SK-N-SH (cell line): ENCODE measurements around the gene RBBP8. TPM values are rescaled to one million over a fixed set of nuclear protein-coding genes. Genes with fewer than 3 reads are reported as not detected.

Experiments
- CTCF ChIA-PET: fragments of 300-600, 350-600 bp; formaldehyde crosslinking; extraction: SDS; loops from one replicate; lab custom pipeline; 2021; lab: Yijun Ruan, JAX
- POLR2A ChIA-PET: fragments of 350-600 bp; sonication (Branson Sonifier 250); formaldehyde crosslinking; extraction: SDS; loops from one replicate; lab custom pipeline; 2020; ENCODE audit warnings: antibody characterized with exemption, inconsistent platforms; lab: Yijun Ruan, JAX
- DNase-seq: peaks from one replicate; pipeline ENCODE4 v3.0.0; 2012
- H2AFZ ChIP-seq: fragments of 200-600 bp; sonication (generic); 2 replicates; pipeline ENCODE4 v1.8.1; 2016; ENCODE audit warnings: antibody characterized with exemption, mild to moderate bottlenecking, low read depth
- H3F3A ChIP-seq: fragments of 200-600 bp; sonication (generic); replicated peaks from 2 replicates; pipeline ENCODE3; 2016; ENCODE audit warnings: antibody characterized with exemption, mild to moderate bottlenecking; ENCODE audit not compliant: insufficient read depth
- H3K27ac ChIP-seq, 2 experiments: fragments of 200-500 bp in 1 of 2; fragments of 200-600 bp in 1 of 2; sonication (Bioruptor generic) in 1 of 2; sonication (generic), shearing (Covaris generic) in 1 of 2; 2 replicates each; pipeline versions ENCODE4 v1.5.1 to v1.6.1; 2014 to 2016; ENCODE audit warnings: low read depth in 2 of 2, inconsistent platforms in 1 of 2, low read length in 1 of 2, mild to moderate bottlenecking in 1 of 2, mixed read lengths in 1 of 2
- H3K27me3 ChIP-seq: fragments of 200-600 bp; sonication (generic), shearing (Covaris generic); 2 replicates; pipeline ENCODE4 v1.6.1; 2016; ENCODE audit warnings: mixed run types; ENCODE audit not compliant: insufficient read depth
- H3K36me3 ChIP-seq, 2 experiments: fragments of 200-500 bp in 1 of 2; fragments of 200-600 bp in 1 of 2; sonication (Bioruptor generic) in 1 of 2; sonication (generic) in 1 of 2; replicated peaks in 1 of 2; 2 replicates each; pipeline versions ENCODE3 to v1.5.1; 2014 to 2016; ENCODE audit warnings: low read length in 1 of 2, mild to moderate bottlenecking in 1 of 2; ENCODE audit not compliant: insufficient read depth in 2 of 2, control insufficient read depth in 1 of 2
- H3K4me1 ChIP-seq, 2 experiments: fragments of 200-500 bp in 1 of 2; fragments of 200-600 bp in 1 of 2; sonication (Bioruptor generic) in 1 of 2; sonication (generic), shearing (Covaris generic) in 1 of 2; 2 replicates each; pipeline versions ENCODE4 v1.5.1 to v1.6.1; 2014 to 2016; ENCODE audit warnings: low read depth in 1 of 2, low read length in 1 of 2, mixed run types in 1 of 2; ENCODE audit not compliant: insufficient read depth in 2 of 2, control insufficient read depth in 1 of 2
- H3K4me2 ChIP-seq: fragments of 200-600 bp; sonication (generic), shearing (Covaris generic); 2 replicates; pipeline ENCODE4 v1.6.1; 2017; ENCODE audit warnings: mixed run types
- H3K4me3 ChIP-seq, 2 experiments: fragments of 200-500 bp in 1 of 2; fragments of 200-600 bp in 1 of 2; sonication (Bioruptor generic) in 1 of 2; sonication (generic), shearing (Covaris generic) in 1 of 2; 2 replicates each; pipeline versions ENCODE4 v1.5.1 to v1.8.1; 2014 to 2016; ENCODE audit warnings: low read depth in 2 of 2, inconsistent platforms in 1 of 2, low read length in 1 of 2, mild to moderate bottlenecking in 1 of 2, mixed read lengths in 1 of 2, moderate library complexity in 1 of 2
- H3K79me2 ChIP-seq: fragments of 200-600 bp; sonication (generic); 2 replicates; pipeline ENCODE4 v1.8.1; 2017; ENCODE audit warnings: mild to moderate bottlenecking; ENCODE audit not compliant: insufficient read depth
- H3K9ac ChIP-seq: fragments of 200-600 bp; sonication (generic); 2 replicates; pipeline ENCODE4 v1.6.1; 2017; ENCODE audit warnings: mixed run types
- H3K9me2 ChIP-seq: fragments of 200-600 bp; sonication (generic); 2 replicates; pipeline ENCODE4 v1.6.1; 2017; ENCODE audit warnings: mixed run types
- H3K9me3 ChIP-seq: fragments of 200-600 bp; sonication (generic); 2 replicates; pipeline ENCODE4 v1.6.1; 2017; ENCODE audit warnings: mixed run types, mild to moderate bottlenecking, moderate library complexity
- H4K20me1 ChIP-seq: fragments of 200-600 bp; sonication (generic); 2 replicates; pipeline ENCODE4 v1.6.1; 2017; ENCODE audit warnings: mild to moderate bottlenecking, mixed run types; ENCODE audit not compliant: insufficient read depth
- ELF1 ChIP-seq: IDR thresholded peaks from 2 replicates; pipeline ENCODE4 v1.4.0; 2012
- EZH2phosphoT487 ChIP-seq: fragments of 200-600 bp; sonication (generic); IDR thresholded peaks from 2 replicates; pipeline ENCODE4 v1.6.1; 2017; ENCODE audit warnings: low read depth, mixed run types, mild to moderate bottlenecking, antibody characterized with exemption, moderate library complexity, borderline replicate concordance
- FOSL2 ChIP-seq: IDR thresholded peaks from 2 replicates; pipeline ENCODE4 v1.4.0; 2012; ENCODE audit warnings: low read depth, mild to moderate bottlenecking, moderate library complexity, borderline replicate concordance
- FOXM1 ChIP-seq: IDR thresholded peaks from 2 replicates; pipeline ENCODE4 v1.4.0; 2012; ENCODE audit warnings: low read depth, mild to moderate bottlenecking
- GABPA ChIP-seq: IDR thresholded peaks from 2 replicates; pipeline ENCODE4 v1.4.0; 2012; ENCODE audit warnings: low read depth, mild to moderate bottlenecking
- GATA2 ChIP-seq: sonication (generic); formaldehyde crosslinking; IDR thresholded peaks from 2 replicates; pipeline ENCODE4 v1.5.0; 2020; ENCODE audit warnings: mild to moderate bottlenecking, missing genetic modification reagents
- JUND ChIP-seq: IDR thresholded peaks from 2 replicates; pipeline ENCODE4 v1.4.0; 2012
- MAX ChIP-seq: IDR thresholded peaks from 2 replicates; pipeline ENCODE4 v1.4.0; 2012; ENCODE audit warnings: low read depth
- MEF2A ChIP-seq: IDR thresholded peaks from 2 replicates; pipeline ENCODE4 v1.4.0; 2012; ENCODE audit warnings: low read depth, borderline replicate concordance
- PBX3 ChIP-seq: IDR thresholded peaks from 2 replicates; pipeline ENCODE4; 2012
- POLR2AphosphoS5 ChIP-seq: IDR thresholded peaks from 2 replicates; pipeline ENCODE4 v1.6.1; 2012; ENCODE audit warnings: low read depth, low read length
- RAD21 ChIP-seq: IDR thresholded peaks from 2 replicates; pipeline ENCODE4 v1.6.1; 2012; ENCODE audit warnings: mild to moderate bottlenecking, low read length
- RXRA ChIP-seq: IDR thresholded peaks from 2 replicates; pipeline ENCODE4 v1.4.0; 2012; ENCODE audit warnings: low read depth, mild to moderate bottlenecking, borderline replicate concordance
- SMC3 ChIP-seq: IDR thresholded peaks from 2 replicates; pipeline ENCODE4 v1.6.1; 2012; ENCODE audit warnings: low read depth, low read length, improper control_type of control experiment
- TAF1 ChIP-seq: IDR thresholded peaks from 2 replicates; pipeline ENCODE4 v1.6.1; 2012; ENCODE audit warnings: low read depth, mild to moderate bottlenecking, low read length, moderate library complexity, borderline replicate concordance
- TCF12 ChIP-seq: IDR thresholded peaks from 2 replicates; pipeline ENCODE4 v1.4.0; 2012
- YY1 ChIP-seq: IDR thresholded peaks from 2 replicates; pipeline ENCODE4 v1.4.0; 2012; ENCODE audit warnings: low read depth, mild to moderate bottlenecking
- WGBS: methylation state at CpG from one replicate; pipeline ENCODE4 v1.1.6; 2017; ENCODE audit warnings: low lambda C conversion rate; 5-methylcytosine and 5-hydroxymethylcytosine counted together
- polyA plus RNA-seq, 3 experiments: library from polyadenylated mRNA; depleted of rRNA; stranded (reverse); fragments of >200 nt; gene quantifications; 2 replicates each; pipeline ENCODE4 v1.2.3, GENCODE V29; 2012

RBBP8 gene
- polyA plus RNA-seq, 1 of the 3 experiments (the other 2 are of a cell fraction), result 9.6 TPM

- no peak for TF ChIP-seq PBX3
- no peak for TF ChIP-seq FOSL2
- TF ChIP-seq RXRA, result no peak
- no peak for TF ChIP-seq ELF1
- no peak for TF ChIP-seq MEF2A
- TF ChIP-seq TCF12, result no peak
Observed at GRCh38 chr18:23032030-23032582, 99.0 kb downstream of the RBBP8 start (continued).

DNA sequence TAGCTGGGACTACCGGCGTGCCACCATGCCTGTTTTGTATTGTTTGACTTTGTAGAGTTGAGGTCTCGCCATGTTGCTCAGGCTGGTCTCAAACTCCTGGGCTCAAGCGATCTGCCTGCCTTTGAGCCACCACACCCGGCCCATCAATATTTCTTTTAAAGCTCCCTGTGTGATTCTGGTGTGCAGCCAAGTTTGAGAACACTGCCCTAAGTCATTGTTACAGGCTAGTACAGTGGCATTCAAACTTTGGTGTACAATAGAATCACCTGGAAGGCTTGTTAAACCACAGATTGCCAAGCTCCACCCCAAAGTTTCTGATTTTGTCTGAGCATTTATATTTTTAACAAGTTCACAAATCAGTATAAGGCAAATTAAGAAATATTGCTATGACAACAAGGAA, 99.9 kb downstream of the RBBP8 start:
- H2AFZ ChIP-seq, result no peak overlapping the region; the same call in 1 of the 2 replicates
- peaks cover 4% of the 10 kb centered on the region for H3F3A ChIP-seq
- POLR2A ChIA-PET, result no interaction called here
- 0 out of 2 replicates have a peak overlapping the region, but pooled peaks have one; percentile 13 for H3K4me2 ChIP-seq
- no peaks in the 10 kb centered on the region for H3K9me2 ChIP-seq
- no peak for DNase-seq
- TF ChIP-seq RAD21 (no peak), MEF2A (no peak), MAX (no peak), POLR2AphosphoS5 (no peak), GATA2 (CRISPR knock-in tag) (no peak), FOXM1 (no peak), FOSL2 (no peak), SMC3 (no peak), YY1 (no peak), GABPA (no peak)
- 100% methylated on average over 3 of the region's 5 CpGs for WGBS
- CTCF ChIA-PET, result interaction anchor here (1.2 to 2.4 kb wide), 5 partner anchors 31 to 379 kb away, joined by 3 to 6 read pairs (median 4); no protein-coding TSS in a partner anchor
- H4K20me1 ChIP-seq, result no peaks in the 10 kb centered on the region
- H3K36me3 ChIP-seq, result no peaks in the 10 kb centered on the region
- H3K27ac ChIP-seq, result no peak overlapping the region
- H3K79me2 ChIP-seq, result no peaks in the 10 kb centered on the region
- H3K9ac ChIP-seq, result no peak overlapping the region
- no peaks in the 10 kb centered on the region for H3K27me3 ChIP-seq
- H3K4me3 ChIP-seq, result no peak overlapping the region
- H3K4me1 ChIP-seq, result peaks cover 0 to 17% of the 10 kb centered on the region in 2 experiments; a peak in 2 of 4 replicates
- no peaks in the 10 kb centered on the region for H3K9me3 ChIP-seq

DNA sequence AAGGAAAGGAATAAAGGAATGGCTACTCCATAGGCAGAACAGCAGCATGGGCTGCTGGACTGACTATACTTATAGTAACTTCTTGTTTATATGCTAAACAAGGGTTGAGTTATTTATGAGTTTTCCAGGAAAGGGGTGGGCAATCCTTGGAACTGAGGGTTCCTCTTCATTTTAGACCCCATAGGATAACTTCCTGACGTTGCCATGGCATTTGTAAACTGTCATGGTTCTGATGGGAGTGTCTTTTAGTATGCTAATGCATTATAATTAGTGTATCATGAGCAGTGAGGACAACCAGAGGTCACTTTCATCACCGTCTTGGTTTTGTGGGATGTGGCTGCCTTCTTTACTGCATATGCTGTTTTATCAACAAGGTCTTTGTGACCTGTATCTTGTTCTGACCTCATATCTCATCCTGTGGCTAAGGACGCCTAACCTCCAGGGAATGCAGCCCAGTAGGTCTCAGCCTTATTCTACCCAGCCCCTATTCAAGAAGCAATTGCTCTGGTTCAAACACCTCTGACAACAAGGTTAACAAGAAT, 103.6 kb downstream of the RBBP8 start:
- POLR2A ChIA-PET, result no interaction called here
- peaks cover 3 to 16% of the 10 kb centered on the region in 2 experiments; a peak in 3 of 4 replicates for H3K4me1 ChIP-seq
- H3F3A ChIP-seq, result peaks cover 4% of the 10 kb centered on the region
- H4K20me1 ChIP-seq, result no peaks in the 10 kb centered on the region
- H3K36me3 ChIP-seq, result no peaks in the 10 kb centered on the region
- H3K9me3 ChIP-seq, result no peaks in the 10 kb centered on the region
- H2AFZ ChIP-seq, result no peak overlapping the region
- no peak overlapping the region for H3K4me3 ChIP-seq
- no peak overlapping the region for H3K4me2 ChIP-seq
- H3K27ac ChIP-seq, result no peak overlapping the region
- CTCF ChIA-PET, result no interaction called here
- no peak overlapping the region for H3K9ac ChIP-seq
- H3K9me2 ChIP-seq, result no peaks in the 10 kb centered on the region
- H3K79me2 ChIP-seq, result no peaks in the 10 kb centered on the region
- WGBS, result 87% methylated on average over 3 of the region's 3 CpGs
- H3K27me3 ChIP-seq, result no peaks in the 10 kb centered on the region
- no peak for DNase-seq
- TF ChIP-seq TAF1 (no peak), ELF1 (no peak), EZH2phosphoT487 (no peak), YY1 (no peak), JUND (no peak), MEF2A (no peak), MAX (no peak), FOSL2 (no peak)
